Liver (tissue), 9 donors: ENCODE results near the gene KDM5A. TPM values are rescaled to one million over a fixed set of nuclear protein-coding genes. Genes with fewer than 3 reads are reported as not detected.

ENCODE experiments used
- DNase-seq: peaks from one replicate; pipeline ENCODE4 v3.0.0-alpha.2; 2017; ENCODE audit warnings: low spot score
- H3K27ac ChIP-seq, 2 donors: one replicate each; pipeline ENCODE4 v1.7.0; 2013; ENCODE audit warnings: inconsistent platforms in 2 of 2, low read length in 2 of 2, control low read depth in 1 of 2, low read depth in 1 of 2, mild to moderate bottlenecking in 1 of 2
- H3K27me3 ChIP-seq, 4 donors: one replicate each; pipeline versions ENCODE4 v1.6.1 to v1.7.0; 2013; ENCODE audit warnings: low read length in 3 of 4, inconsistent platforms in 1 of 4, mild to moderate bottlenecking in 1 of 4, moderate library complexity in 1 of 4; ENCODE audit not compliant: control insufficient read depth in 4 of 4, insufficient read depth in 4 of 4
- H3K36me3 ChIP-seq, 4 donors: one replicate each; pipeline versions ENCODE4 v1.6.1 to v1.7.0; 2013; ENCODE audit warnings: low read length in 3 of 4, mild to moderate bottlenecking in 3 of 4, low read depth in 1 of 4, moderate library complexity in 1 of 4; ENCODE audit not compliant: control insufficient read depth in 4 of 4, insufficient read depth in 3 of 4
- H3K4me1 ChIP-seq, 4 donors: one replicate each; pipeline versions ENCODE4 v1.6.1 to v1.7.0; 2013; ENCODE audit warnings: low read length in 3 of 4, mild to moderate bottlenecking in 3 of 4, moderate library complexity in 1 of 4; ENCODE audit not compliant: control insufficient read depth in 4 of 4, insufficient read depth in 4 of 4
- H3K4me3 ChIP-seq, 3 donors: one replicate each; pipeline versions ENCODE4 v1.6.1 to v1.7.0; 2013; ENCODE audit warnings: low read length in 3 of 3, control low read depth in 1 of 3, low read depth in 1 of 3, mild to moderate bottlenecking in 1 of 3
- H3K9ac ChIP-seq, 2 donors: one replicate each; pipeline ENCODE4 v1.7.0; 2013; ENCODE audit warnings: low read length in 2 of 2, mild to moderate bottlenecking in 2 of 2, moderate library complexity in 2 of 2, control low read depth in 1 of 2, low read depth in 1 of 2
- H3K9me3 ChIP-seq, 4 donors: one replicate each; pipeline versions ENCODE4 v1.6.1 to v1.7.0; 2013; ENCODE audit warnings: low read length in 3 of 4; ENCODE audit not compliant: control insufficient read depth in 4 of 4
- ATF3 ChIP-seq: IDR thresholded peaks from 2 replicates; pipeline ENCODE4 v1.6.1; 2016; ENCODE audit warnings: antibody characterized with exemption
- CTCF ChIP-seq: fragments of 150-350 bp; IDR thresholded peaks from 2 replicates; pipeline ENCODE4 v1.5.1; 2017; ENCODE audit warnings: improper control_type of control experiment, low read depth, low read length; ENCODE audit not compliant: missing input control
- EGR1 ChIP-seq, 2 donors: IDR thresholded peaks; 2 replicates each; pipeline ENCODE4 v1.6.1; 2016 to 2018; ENCODE audit warnings: antibody characterized with exemption in 2 of 2, low read depth in 2 of 2
- FOXA1 ChIP-seq: IDR thresholded peaks from 2 replicates; pipeline ENCODE4 v1.6.1; 2016; ENCODE audit warnings: antibody characterized with exemption
- FOXA2 ChIP-seq: IDR thresholded peaks from 2 replicates; pipeline ENCODE4 v1.6.1; 2016; ENCODE audit warnings: antibody characterized with exemption
- GABPA ChIP-seq, 2 donors: IDR thresholded peaks in 1 of 2; conservative IDR thresholded peaks in 1 of 2; 2 replicates each; pipeline ENCODE4 v1.6.1; 2016; ENCODE audit warnings: antibody characterized with exemption in 2 of 2, mild to moderate bottlenecking in 1 of 2, moderate library complexity in 1 of 2
- HNF4A ChIP-seq, 2 donors: conservative IDR thresholded peaks; 2 replicates each; pipeline ENCODE4 v1.6.1; 2016; ENCODE audit warnings: antibody characterized with exemption in 2 of 2, mild to moderate bottlenecking in 2 of 2
- HNF4G ChIP-seq: IDR thresholded peaks from 2 replicates; pipeline ENCODE4 v1.6.1; 2016; ENCODE audit warnings: antibody characterized with exemption
- JUND ChIP-seq, 2 donors: IDR thresholded peaks; 2 replicates each; pipeline ENCODE4 v1.6.1; 2016; ENCODE audit warnings: antibody characterized with exemption in 2 of 2
- MAX ChIP-seq: IDR thresholded peaks from 2 replicates; pipeline ENCODE4 v1.6.1; 2016; ENCODE audit warnings: antibody characterized with exemption
- NR2F2 ChIP-seq: IDR thresholded peaks from 2 replicates; pipeline ENCODE4 v1.6.1; 2016; ENCODE audit warnings: antibody characterized with exemption
- RAD21 ChIP-seq, 2 donors: IDR thresholded peaks; 2 replicates each; pipeline ENCODE4 v1.6.1; 2016; ENCODE audit warnings: antibody characterized with exemption in 2 of 2, mild to moderate bottlenecking in 2 of 2
- REST ChIP-seq: IDR thresholded peaks from 2 replicates; pipeline ENCODE4 v1.6.1; 2016; ENCODE audit warnings: antibody characterized with exemption, mild to moderate bottlenecking
- RXRA ChIP-seq, 2 donors: IDR thresholded peaks; 2 replicates each; pipeline ENCODE4 v1.6.1; 2017 to 2018; ENCODE audit warnings: antibody characterized with exemption in 2 of 2, mild to moderate bottlenecking in 1 of 2
- SP1 ChIP-seq: IDR thresholded peaks from 2 replicates; pipeline ENCODE4 v1.6.1; 2018; ENCODE audit warnings: antibody characterized with exemption, mild to moderate bottlenecking
- TAF1 ChIP-seq: conservative IDR thresholded peaks from 2 replicates; pipeline ENCODE4 v1.6.1; 2016; ENCODE audit warnings: antibody characterized with exemption, mild to moderate bottlenecking
- YY1 ChIP-seq: IDR thresholded peaks from 2 replicates; pipeline ENCODE4 v1.6.1; 2016; ENCODE audit warnings: antibody characterized with exemption, mild to moderate bottlenecking
- ZBTB33 ChIP-seq: IDR thresholded peaks from 2 replicates; pipeline ENCODE4 v1.6.1; 2016; ENCODE audit warnings: antibody characterized with exemption
- WGBS: extraction: QIAGEN DNeasy Blood & Tissue Kit; methylation state at CpG from one replicate; pipeline ENCODE4 v1.1.7; 2013; 5-methylcytosine and 5-hydroxymethylcytosine counted together
- polyA plus RNA-seq, 2 donors: library from polyadenylated mRNA; stranded (reverse) in 1 of 2; unstranded in 1 of 2; fragments of 200-250 nt in 1 of 2; fragments of >200 nt in 1 of 2; fragmentation: Nextera tagmentation in 1 of 2; extraction: Ambion mirVana in 1 of 2; gene quantifications; one replicate each; pipeline versions ENCODE4 v1.2.1 to v1.2.3, GENCODE V29; 2013 to 2015
- total RNA-seq, 2 donors: library from RNA; depleted of rRNA; stranded (reverse); fragments of >200 nt; gene quantifications; one replicate each; pipeline ENCODE4 v1.2.3, GENCODE V29; 2014
- donor health status: healthy.
- donor health status: healthy.
- donor health status: healthy.
- donor health status: healthy.
- donor health status: healthy.

KDM5A gene
- total and polyA plus RNA-seq, 4 donors: 7.2 to 33.7 (median 23.6) TPM

GRCh38 chr12:242496-242895, 146.6 kb downstream of the KDM5A start:
- TF ChIP-seq CTCF (no peak), HNF4G (no peak), NR2F2 (no peak), MAX (no peak), ZBTB33 (no peak), FOXA2 (no peak), RAD21 (IDR thresholded peaks at IDR 0.05) (no peak), JUND (IDR thresholded peaks at IDR 0.05) (no peak), SP1 (no peak), RXRA (IDR thresholded peaks at IDR 0.05) (no peak), EGR1 (IDR thresholded peaks at IDR 0.05; ENCODE audit: low read depth in 2 of 2) (no peak), HNF4A (conservative IDR thresholded peaks at IDR 0.05) (no peak), REST (no peak), YY1 (no peak), GABPA (IDR thresholded peaks at IDR 0.05 in 1 of 2, conservative IDR thresholded peaks at IDR 0.05 in 1 of 2) (no peak), TAF1 (no peak), ATF3 (no peak), FOXA1 (no peak)
- Histone ChIP-seq H3K4me3 (no peak overlapping the region), H3K27me3 (no peaks in the 10 kb centered on the region), H3K9me3 (peaks cover 0 to 3% (median 1%) of the 10 kb centered on the region in 4 donors), H3K9ac (no peak overlapping the region), H3K4me1 (peaks cover 0 to 14% (median 10%) of the 10 kb centered on the region in 4 donors), H3K27ac (no peak overlapping the region), H3K36me3 (no peaks in the 10 kb centered on the region)
- DNase-seq: no peak
- WGBS: 95% methylated on average over 15 of the region's 15 CpGs
